Cardiac fibroblast (primary cell): ENCODE data around the gene CENPW.
A peak's percentile ranks its signal among the peaks of the same experiment; 100 is the strongest.

Experiments used
- DNase-seq, 2 donors: peaks; one replicate each; pipeline versions ENCODE4 v3.0.0 to v3.0.0-alpha.2; 2010; ENCODE audit warnings: low read depth in 2 of 2
- H3K4me3 ChIP-seq, 2 donors: replicated peaks in 1 of 2; 1 replicate in 1 of 2; 2 replicates in 1 of 2; pipeline ENCODE4 v1.5.1; 2011; ENCODE audit warnings: low read depth in 2 of 2, low read length in 2 of 2, mild to moderate bottlenecking in 2 of 2, moderate library complexity in 1 of 2
- CTCF ChIP-seq: IDR thresholded peaks from one replicate; pipeline ENCODE4 v1.5.1; 2011; ENCODE audit warnings: low read depth, mild to moderate bottlenecking, low read length, inconsistent platforms

CENPW gene

GRCh38 chr6:126308362-126308761 is 31.6 kb upstream of the CENPW start:
- DNase-seq = no peak
- no peak for TF ChIP-seq CTCF
- no peak overlapping the region for H3K4me3 ChIP-seq

GRCh38 chr6:126312013-126312665 is 27.8 kb upstream of the CENPW start:
- peak; percentile 41 for TF ChIP-seq CTCF
- peak; percentile 15 to 26 for DNase-seq
- no peak overlapping the region for H3K4me3 ChIP-seq

- no peak overlapping the region for H3K4me3 ChIP-seq
- no peak for DNase-seq
- TF ChIP-seq CTCF = no peak
Observed at GRCh38 chr6:126313941-126314340, 26.0 kb upstream of the CENPW start.

GRCh38 chr6:126318797-126319196 is 21.1 kb upstream of the CENPW start:
- no peak for DNase-seq
- no peak for TF ChIP-seq CTCF
- no peak overlapping the region for H3K4me3 ChIP-seq

- H3K4me3 ChIP-seq = no peak overlapping the region
- TF ChIP-seq CTCF = no peak
- DNase-seq = no peak
Observed at GRCh38 chr6:126333729-126334128, 6.2 kb upstream of the CENPW start.

- no peak overlapping the region for H3K4me3 ChIP-seq
- no peak for DNase-seq
- no peak for TF ChIP-seq CTCF
Observed at GRCh38 chr6:126335210-126335609, 4.7 kb upstream of the CENPW start.

GRCh38 chr6:126337323-126337722 is 2.6 kb upstream of the CENPW start:
- TF ChIP-seq CTCF = no peak
- peak; percentile 83 to 89 for DNase-seq
- no peak overlapping the region for H3K4me3 ChIP-seq
